Upper lobe of right lung (tissue), 1 donor: ENCODE data around the gene RAB29. TPM values are rescaled to one million over a fixed set of nuclear protein-coding genes. Genes with fewer than 3 reads are reported as not detected.

Source experiments
- ATAC-seq: fragments of 200-7000 bp; cut with Tn5 transposase; one replicate; pipeline ENCODE4 v1.9.1; 2020; ENCODE audit warnings: mild to moderate bottlenecking, moderate library complexity
- DNase-seq: peaks from one replicate; pipeline ENCODE4 v3.0.0-alpha.2; 2020
- H3K27ac ChIP-seq: fragments of 200-600 bp; one replicate; pipeline ENCODE4 v1.8.0; 2022
- H3K27me3 ChIP-seq: fragments of 200-600 bp; one replicate; pipeline ENCODE4 v1.8.0; 2022; ENCODE audit warnings: mild to moderate bottlenecking
- H3K36me3 ChIP-seq: fragments of 200-600 bp; one replicate; pipeline ENCODE4 v1.8.0; 2022
- H3K4me1 ChIP-seq: fragments of 200-600 bp; one replicate; pipeline ENCODE4 v1.8.0; 2022
- H3K4me3 ChIP-seq: fragments of 200-600 bp; one replicate; pipeline ENCODE4 v1.8.0; 2022; ENCODE audit warnings: mild to moderate bottlenecking
- H3K9me3 ChIP-seq: fragments of 200-600 bp; one replicate; pipeline ENCODE4 v1.8.0; 2022
- intact Hi-C: fragments of 100-400 bp; cut with DNase I; formaldehyde crosslinking; loops from one replicate; pipeline ENCODE4 v1.11.0; 2022
- total RNA-seq: library from RNA; stranded (reverse); fragmentation: NEBNext Ultra II Directional; extraction: Animal tissue kit (Norgen Biotek cat#: 25700); gene quantifications from one replicate; pipeline ENCODE4 v1.2.1, GENCODE V29; 2021
- TF ChIP-seq, protein P1 (sequence below): fragments of 200-600 bp; IDR thresholded peaks from one replicate; pipeline ENCODE4 v1.8.0; 2022; ENCODE audit warnings: antibody characterized with exemption
- donor health status: DM: no; HTN: yes; CAD: no; lungs with severe emphysema.

The RAB29 gene
- total RNA-seq, 1 donor from 2014 or later, result 24.7 TPM

- Histone ChIP-seq H3K4me1 (peaks cover 32% of the 10 kb centered on the region), H3K4me3 (peak overlapping the region; percentile 96), H3K36me3 (peaks cover 13% of the 10 kb centered on the region), H3K27me3 (no peaks in the 10 kb centered on the region), H3K27ac (peak overlapping the region; percentile 82), H3K9me3 (no peaks in the 10 kb centered on the region)
- ATAC-seq (no peak), DNase-seq (no peak)
- TF ChIP-seq, protein P1, sequence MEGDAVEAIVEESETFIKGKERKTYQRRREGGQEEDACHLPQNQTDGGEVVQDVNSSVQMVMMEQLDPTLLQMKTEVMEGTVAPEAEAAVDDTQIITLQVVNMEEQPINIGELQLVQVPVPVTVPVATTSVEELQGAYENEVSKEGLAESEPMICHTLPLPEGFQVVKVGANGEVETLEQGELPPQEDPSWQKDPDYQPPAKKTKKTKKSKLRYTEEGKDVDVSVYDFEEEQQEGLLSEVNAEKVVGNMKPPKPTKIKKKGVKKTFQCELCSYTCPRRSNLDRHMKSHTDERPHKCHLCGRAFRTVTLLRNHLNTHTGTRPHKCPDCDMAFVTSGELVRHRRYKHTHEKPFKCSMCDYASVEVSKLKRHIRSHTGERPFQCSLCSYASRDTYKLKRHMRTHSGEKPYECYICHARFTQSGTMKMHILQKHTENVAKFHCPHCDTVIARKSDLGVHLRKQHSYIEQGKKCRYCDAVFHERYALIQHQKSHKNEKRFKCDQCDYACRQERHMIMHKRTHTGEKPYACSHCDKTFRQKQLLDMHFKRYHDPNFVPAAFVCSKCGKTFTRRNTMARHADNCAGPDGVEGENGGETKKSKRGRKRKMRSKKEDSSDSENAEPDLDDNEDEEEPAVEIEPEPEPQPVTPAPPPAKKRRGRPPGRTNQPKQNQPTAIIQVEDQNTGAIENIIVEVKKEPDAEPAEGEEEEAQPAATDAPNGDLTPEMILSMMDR, result no peak
- intact Hi-C loops, result no loop called here
Measured at GRCh38 chr1:205813755-205814058, 38.4 kb upstream of the RAB29 start.

DNA sequence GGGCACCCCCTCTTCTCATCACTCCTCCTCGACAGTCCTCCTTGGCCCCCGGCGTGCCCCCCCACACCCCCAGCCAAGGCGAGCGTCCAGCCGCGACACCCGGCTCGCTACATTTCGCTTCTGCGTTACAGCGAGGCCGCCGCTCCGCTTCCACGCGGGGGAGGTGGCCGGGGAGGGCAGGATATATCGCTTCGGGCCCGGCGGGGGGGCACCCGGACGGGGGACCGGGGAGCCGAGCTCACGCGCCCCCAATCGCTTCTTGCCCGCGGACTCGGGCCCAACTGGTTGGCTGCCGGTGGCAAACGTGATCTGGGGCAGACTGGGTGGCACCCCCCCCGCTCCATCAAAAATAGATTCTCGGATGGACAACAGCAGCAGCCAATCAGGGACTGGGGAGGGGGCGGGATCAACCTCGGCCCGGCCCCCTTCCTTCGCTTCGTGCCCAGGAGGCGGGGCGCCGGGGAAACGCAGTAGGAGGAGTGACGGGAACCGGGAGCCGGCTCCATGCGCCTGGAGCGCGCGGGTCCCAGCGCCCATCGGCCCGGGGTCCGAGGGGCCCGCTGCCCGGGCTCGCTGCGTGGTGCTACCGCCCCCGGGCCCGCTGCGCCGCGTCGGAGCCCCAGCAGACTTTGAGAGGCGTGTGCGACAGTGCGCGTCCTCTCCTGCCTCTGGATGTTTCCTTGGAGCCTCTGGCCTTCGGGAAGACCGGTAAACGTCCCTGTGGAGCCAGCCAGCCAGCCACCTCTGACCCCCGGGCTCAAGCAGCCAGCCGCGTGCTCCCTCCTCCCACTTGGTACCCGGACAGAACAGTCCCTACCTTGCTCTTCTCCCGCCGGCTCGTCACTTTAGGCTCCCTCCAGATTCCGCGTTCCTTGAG is 37.8 kb upstream of the RAB29 start, which contains the start of gene SLC41A1:
Gene SLC41A1 (minus strand): TSS at position 321 of the 877 bp plus-strand sequence. CDS start 2,757 bp downstream, outside the sequence.
- peak within 1 kb of the TSS; percentile 82 for H3K27ac ChIP-seq
- peaks cover 13% of the 10 kb centered on the region for H3K36me3 ChIP-seq
- H3K4me3 ChIP-seq, result peak within 1 kb of the TSS; percentile 96
- peak; percentile 97 for ATAC-seq
- no peaks in the 10 kb centered on the region for H3K9me3 ChIP-seq
- DNase-seq, result peak; percentile 95
- intact Hi-C loops, result no loop called here
- H3K27me3 ChIP-seq, result no peaks in the 10 kb centered on the region
- TF ChIP-seq, protein P1, result no peak
- H3K4me1 ChIP-seq, result peaks cover 32% of the 10 kb centered on the region

DNA sequence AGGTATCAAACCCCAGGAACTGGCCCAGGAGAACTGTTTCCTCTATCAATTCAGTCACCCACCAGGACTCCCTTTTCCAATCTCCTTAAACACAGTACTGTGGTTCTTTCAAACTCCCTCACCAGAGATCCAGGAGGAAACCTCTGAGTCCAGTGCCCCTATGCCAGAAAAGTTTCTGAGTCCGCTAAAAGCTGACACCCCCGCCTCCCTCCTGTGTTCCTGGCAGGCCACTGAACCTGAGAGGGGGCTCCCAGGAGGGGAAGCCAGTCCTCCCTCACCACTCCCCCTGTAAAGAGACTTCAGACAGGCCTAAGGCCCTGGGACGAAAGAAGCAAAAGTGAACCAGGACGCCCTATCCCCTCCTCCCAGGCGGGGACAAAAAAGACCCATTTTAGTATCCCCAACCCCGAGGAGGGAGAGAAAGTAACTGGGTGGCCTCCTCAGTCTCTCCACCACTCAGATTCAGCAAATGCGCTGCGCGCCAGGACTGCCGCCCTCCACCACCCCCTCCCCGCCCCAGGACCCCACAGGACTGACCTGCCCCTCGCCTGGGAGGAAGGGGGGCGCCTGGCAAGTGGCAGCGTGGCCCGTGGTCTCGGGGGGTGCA is 37.1 kb upstream of the RAB29 start:
- peak overlapping the region; percentile 96 for H3K4me3 ChIP-seq
- DNase-seq (no peak), ATAC-seq (peak; percentile 3)
- H3K27me3 ChIP-seq, result no peaks in the 10 kb centered on the region
- H3K27ac ChIP-seq, result peak overlapping the region; percentile 82
- peaks cover 32% of the 10 kb centered on the region for H3K4me1 ChIP-seq
- TF ChIP-seq, protein P1, result no peak
- intact Hi-C loops, result no loop called here
- H3K36me3 ChIP-seq, result peaks cover 13% of the 10 kb centered on the region
- no peaks in the 10 kb centered on the region for H3K9me3 ChIP-seq

DNA sequence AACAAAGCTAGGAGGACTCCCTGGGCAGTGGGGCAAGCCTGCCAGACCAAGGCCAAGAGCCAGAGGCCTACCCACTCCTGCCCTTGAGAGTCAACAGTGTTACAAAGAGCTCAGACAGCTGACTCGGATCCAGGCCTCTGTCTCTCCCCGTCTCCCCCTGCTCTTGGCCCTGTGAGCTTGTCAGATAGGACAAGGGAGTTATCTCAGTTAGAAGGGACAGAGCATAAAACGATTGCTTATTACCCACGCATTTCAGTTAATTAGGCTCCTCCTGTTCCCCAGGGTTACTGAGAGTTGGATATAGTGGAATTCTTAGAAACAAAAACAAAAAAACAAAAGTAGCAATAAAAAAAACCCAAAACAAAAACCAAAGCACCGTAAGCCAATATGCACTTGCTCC is 36.4 kb upstream of the RAB29 start:
- H3K4me1 ChIP-seq, result peaks cover 32% of the 10 kb centered on the region

DNA sequence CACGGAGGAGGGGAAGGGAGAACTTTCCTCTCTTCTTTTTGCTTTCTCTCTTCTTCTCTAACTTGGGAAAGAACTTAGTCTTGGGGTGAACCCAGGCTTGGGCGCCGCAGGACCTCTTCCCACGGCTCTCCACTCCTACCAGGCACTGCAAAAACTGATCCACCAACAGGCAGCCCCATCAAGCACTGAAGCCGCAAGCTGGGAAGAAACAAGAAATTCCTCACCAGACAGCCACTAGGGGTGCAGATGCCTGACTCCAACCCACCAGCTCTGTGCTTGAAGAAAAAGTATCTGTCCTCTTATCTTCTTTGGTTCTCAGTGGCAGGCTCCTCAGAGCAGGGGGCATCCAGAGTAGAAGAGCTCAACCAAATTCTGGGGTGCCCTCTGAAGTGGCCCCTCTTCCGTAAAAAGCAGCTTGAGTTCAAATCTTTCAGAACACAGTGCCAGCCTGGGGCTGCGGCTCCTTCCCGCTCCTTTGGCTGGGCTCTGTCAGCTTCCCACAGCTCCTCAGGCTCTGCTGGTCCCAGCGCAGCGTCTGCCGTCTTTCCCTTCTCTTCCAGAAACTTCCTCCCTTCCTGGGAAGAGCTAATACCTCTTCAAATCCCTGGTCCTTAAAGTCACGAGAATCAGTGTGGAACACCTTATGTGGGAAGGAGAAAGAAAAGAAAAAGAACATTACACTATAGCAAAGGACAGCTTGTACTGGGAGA is 35.3 kb upstream of the RAB29 start:
- H3K4me3 ChIP-seq, result no peak overlapping the region
- ATAC-seq (no peak), DNase-seq (no peak)
- H3K4me1 ChIP-seq, result peaks cover 40% of the 10 kb centered on the region
- H3K9me3 ChIP-seq, result no peaks in the 10 kb centered on the region
- H3K36me3 ChIP-seq, result peaks cover 13% of the 10 kb centered on the region
- intact Hi-C loops, result no loop called here
- TF ChIP-seq, protein P1, result no peak
- no peaks in the 10 kb centered on the region for H3K27me3 ChIP-seq
- no peak overlapping the region for H3K27ac ChIP-seq

More for the DNA sequence above, 36.4 kb upstream of the RAB29 start:
- H3K9me3 ChIP-seq, result no peaks in the 10 kb centered on the region
- intact Hi-C loops, result no loop called here
- ATAC-seq, result no peak
- DNase-seq, result no peak
- H3K27me3 ChIP-seq, result no peaks in the 10 kb centered on the region
- TF ChIP-seq, protein P1, result no peak
- peaks cover 13% of the 10 kb centered on the region for H3K36me3 ChIP-seq
- H3K4me3 ChIP-seq, result peak overlapping the region; percentile 96
- H3K27ac ChIP-seq, result peak overlapping the region; percentile 82
